Pons (tissue), 1 donor: ENCODE measurements around the gene PPIB.
"Not testable (repeated sequence)": the region's sequence is repeated elsewhere in the genome, so short reads cannot be mapped to it uniquely, and the experiment has no call there.

ENCODE experiments used
- DNase-seq: peaks from one replicate; pipeline ENCODE4 v3.0.0-alpha.2; 2016; ENCODE audit warnings: low spot score

Gene PPIB

DNA sequence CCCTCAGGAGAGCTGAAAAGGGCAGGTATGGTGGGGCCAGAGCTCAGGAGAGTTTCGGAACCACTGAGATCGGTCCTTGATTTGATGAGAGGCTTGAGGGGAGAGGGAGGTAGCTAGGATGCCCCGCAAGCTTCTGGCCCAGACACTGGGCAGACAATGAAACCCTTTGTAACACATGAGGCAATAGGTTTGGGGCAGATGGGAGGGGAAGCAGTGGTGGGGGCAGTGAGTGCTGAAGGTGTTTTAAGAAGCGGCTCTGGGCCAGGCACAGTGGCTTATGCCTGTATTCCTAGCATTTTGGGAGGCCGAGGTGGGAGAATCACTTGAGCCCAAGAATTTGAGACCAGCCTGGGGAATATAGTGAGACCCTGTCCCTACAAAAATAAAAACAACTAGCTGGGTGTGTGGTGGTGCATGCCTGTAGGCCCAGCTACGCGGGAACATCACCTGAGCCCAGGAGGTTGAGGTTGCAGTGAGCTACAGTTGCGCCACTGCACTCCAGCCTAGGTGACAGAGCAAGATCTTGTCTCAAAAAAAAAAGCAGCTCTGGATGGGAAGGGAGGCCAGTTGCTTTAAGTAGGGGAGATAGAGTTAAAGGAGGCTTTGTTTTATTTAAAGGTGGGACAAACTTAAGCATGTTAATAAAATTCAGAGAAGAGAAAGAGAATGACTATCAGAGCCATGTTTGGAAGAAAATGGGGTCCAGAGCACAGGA lies 20.9 kb downstream of the PPIB start:
- DNase-seq: peak; percentile 87

GRCh38 chr15:64138331-64138941 lies 24.4 kb downstream of the PPIB start:
- no peak for DNase-seq

- DNase-seq: peak; percentile 84
These were observed 25.5 kb downstream of the PPIB start for GRCh38 chr15:64137226-64137833.

GRCh38 chr15:64136347-64136746 lies 26.5 kb downstream of the PPIB start:
- DNase-seq: no peak

GRCh38 chr15:64134345-64134829 lies 28.4 kb downstream of the PPIB start:
- peak; percentile 85 for DNase-seq

DNA sequence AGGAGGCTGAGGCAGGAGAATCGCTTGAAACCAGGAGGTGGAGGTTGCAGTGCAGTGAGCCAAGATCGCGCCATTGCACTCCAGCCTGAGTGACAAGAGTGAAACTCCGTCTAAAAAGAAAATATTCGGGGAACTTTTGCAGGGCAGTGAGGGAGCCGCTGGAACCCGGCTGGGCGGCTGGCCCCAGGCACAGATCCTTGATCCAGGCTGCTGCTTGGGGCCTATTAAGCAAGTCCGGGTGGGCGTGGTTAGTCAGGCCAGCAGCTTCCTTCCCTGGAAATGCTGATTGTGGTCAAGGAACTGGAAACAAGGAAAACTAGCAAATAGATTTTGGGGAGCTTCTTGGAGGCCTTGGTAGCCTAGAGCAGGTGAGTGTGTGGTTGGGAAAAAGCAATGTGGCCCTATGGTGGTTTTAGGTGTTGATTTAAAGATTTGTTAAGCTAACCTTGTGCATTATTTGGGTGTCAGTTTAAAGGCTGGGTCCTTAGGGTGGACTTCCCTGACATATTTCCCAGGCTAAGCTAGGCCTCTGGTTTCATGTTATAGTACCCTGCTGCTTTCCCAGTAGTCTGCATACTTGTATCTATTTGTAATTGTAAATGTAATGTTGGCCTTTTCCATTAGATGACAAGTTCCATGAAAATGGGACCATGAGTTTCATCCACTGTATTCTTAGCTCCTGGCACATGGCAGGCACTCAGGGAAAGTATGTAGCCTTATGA lies 29.0 kb downstream of the PPIB start:
- no peak for DNase-seq

DNA sequence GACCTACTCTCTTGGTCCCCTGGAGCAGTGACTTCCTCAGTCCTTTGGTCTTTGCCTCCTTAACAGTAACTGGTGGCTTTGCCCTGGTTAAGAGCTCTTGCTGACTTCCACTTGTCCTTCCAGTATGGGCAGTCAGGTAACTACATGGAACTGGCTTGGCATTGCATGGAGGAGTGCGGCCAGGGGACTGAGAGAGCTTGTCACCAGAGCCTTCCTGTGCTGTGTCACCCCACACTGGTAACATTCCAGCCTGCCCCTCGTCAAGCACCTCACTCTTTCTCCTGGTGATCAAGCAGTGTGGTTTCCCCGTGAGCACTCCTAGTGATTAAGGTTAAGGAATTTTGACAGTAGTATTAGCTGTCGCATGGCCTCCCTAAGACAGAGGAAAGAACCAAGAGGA lies 30.6 kb downstream of the PPIB start:
- DNase-seq: no peak

GRCh38 chr15:64131547-64131946 lies 31.3 kb downstream of the PPIB start:
- peak; percentile 79 for DNase-seq

GRCh38 chr15:64130159-64130558 lies 32.7 kb downstream of the PPIB start:
- DNase-seq: no peak

- no peak for DNase-seq
These were observed 35.1 kb downstream of the PPIB start for GRCh38 chr15:64127521-64128270.

GRCh38 chr15:64125978-64126377 lies 36.8 kb downstream of the PPIB start:
- peak; percentile 59 for DNase-seq

- peak; percentile 100 for DNase-seq
These were observed 39.9 kb downstream of the PPIB start for GRCh38 chr15:64122936-64123351.

DNA sequence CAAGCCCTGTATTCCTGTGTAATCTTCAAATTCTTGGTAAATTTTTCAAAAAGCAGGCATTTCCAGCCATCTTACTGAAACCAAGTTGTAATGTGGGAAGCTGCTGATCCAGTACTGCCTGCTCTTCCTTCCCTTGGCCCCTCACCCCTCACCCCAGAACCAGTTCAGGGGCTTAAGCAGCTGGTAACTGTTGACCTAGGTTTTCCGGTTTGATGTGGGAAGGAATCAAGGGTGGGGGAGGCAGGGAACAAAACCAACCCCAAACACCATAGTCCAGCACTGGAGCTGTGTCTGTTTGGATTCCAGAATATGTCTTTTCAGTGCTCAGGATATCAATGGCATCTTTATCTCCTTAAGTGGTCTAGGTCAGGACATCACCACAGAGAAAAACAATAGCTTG lies 40.4 kb downstream of the PPIB start:
- no peak for DNase-seq

DNA sequence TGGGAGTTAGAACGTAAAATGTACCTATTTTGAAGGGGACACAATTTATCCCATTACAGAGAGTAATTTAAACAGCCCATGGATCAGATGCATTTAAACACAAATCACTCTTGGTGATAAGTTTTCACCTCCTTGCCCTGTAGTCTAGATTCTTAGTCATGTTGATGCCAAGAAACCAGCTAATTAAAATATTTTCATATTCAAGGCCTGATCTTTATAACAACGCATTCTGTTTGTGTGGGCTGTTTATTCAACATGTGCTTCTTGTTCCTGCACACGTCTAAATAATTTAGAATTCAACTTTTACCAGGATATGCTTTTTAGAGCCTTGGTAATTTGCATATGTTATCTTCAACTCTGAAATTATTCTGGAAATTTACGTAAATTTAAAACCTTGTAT lies 41.2 kb downstream of the PPIB start:
- no peak for DNase-seq

DNA sequence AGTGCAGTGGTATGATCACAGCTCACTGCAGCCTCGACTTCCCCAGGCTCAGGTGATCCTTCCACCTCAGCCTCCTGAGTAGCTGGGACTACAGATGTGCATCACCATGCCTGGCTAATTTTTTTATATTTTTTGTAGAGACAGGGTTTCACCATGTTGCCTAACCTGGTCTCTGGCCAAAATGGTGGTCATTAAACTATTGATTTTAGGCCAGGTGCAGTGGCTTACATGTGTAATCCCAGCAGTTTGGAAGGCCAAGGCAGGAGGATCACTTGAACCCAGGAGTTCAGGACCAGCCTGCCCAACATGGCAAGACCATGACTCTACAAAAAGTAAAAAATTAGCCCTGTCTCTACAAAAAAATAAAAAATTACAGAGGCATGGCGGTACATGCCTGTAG lies 42.5 kb downstream of the PPIB start:
- not testable (repeated sequence) for DNase-seq

- no peak for DNase-seq
These were observed 44.9 kb downstream of the PPIB start for GRCh38 chr15:64117759-64118487.

- DNase-seq: peak; percentile 21
These were observed 49.9 kb downstream of the PPIB start for GRCh38 chr15:64112904-64113303.

DNA sequence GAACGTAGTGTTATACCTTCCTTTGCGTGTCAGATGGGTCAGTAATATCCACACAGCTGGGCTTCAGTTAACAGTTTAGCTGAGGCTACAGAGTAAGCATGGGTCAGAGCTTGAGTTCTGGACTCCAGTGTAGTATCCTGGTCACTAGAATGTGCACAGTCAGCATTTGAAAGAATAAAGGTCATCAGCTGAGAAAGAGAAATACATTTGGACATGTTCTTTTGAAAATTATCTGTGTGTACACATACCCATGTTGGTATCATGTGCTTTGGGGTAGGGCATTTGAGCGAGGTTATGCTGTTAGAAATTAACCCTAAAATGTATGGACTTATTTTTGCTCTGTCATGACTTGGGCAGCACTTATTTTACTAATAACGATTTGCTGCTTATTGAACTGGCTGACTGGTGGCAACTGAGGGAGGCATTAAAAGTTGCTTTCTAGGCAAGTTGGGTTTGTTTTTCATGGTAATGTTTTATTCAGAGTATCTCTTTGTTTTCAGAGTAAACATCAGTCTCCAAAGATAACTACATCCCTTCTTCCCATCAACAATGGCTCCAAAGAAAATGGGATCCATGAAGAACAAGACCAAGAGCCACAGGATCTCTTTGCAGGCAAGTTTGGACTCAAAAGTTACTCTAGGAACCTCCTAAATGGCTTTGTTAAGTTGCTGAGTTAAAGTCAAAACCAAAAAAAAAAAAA lies 50.6 kb downstream of the PPIB start:
- DNase-seq: peak; percentile 68

- peak; percentile 54 for DNase-seq
These were observed 51.2 kb downstream of the PPIB start for GRCh38 chr15:64111679-64112050.

GRCh38 chr15:64110950-64111678 lies 51.7 kb downstream of the PPIB start:
- peak; percentile 34 for DNase-seq
